ENCODE data around the gene COPB2. TPM values are rescaled to one million over a fixed set of nuclear protein-coding genes. Genes with fewer than 3 reads are reported as not detected.
"Not testable (repeated sequence)": the region's sequence is repeated elsewhere in the genome, so short reads cannot be mapped to it uniquely, and the experiment has no call there.

COPB2 gene
- total RNA-seq, 2 donors from 2014 or later: 67.4 to 114 TPM

DNA sequence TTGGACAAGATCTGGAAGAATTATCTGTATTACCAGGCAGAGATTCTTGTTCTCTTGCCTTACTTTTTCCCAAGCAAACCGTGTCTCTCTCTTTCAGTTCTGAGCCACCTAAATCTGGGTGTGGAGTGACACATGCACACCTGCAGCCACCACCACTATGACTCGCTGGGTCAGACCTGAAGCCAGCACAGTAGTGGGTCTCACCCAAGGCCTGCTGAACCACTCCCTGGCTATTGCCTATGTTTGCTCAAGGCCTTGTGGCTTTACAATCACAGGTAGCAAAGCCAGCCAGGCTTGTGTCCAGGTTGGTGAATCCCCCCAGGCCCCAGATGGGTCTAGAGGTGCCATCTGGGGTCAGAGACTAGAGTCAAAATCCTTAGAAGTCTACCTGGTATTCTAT, 28.7 kb upstream of the COPB2 start:
- no peaks in the 10 kb centered on the region for H3K4me1 ChIP-seq (ENCODE audit: control insufficient read depth in 1 of 2, low read depth in 2 of 2)
- no peaks in the 10 kb centered on the region for H3K36me3 ChIP-seq
- H3K4me3 ChIP-seq: no peak overlapping the region
- TF ChIP-seq CTCF (IDR thresholded peaks at IDR 0.05): no peak
- H3K27ac ChIP-seq: no peak overlapping the region
- ATAC-seq (ENCODE audit: insufficient number of reproducible peaks, low FRiP score, low read depth): no peak
- H3K27me3 ChIP-seq (replicated peaks; ENCODE audit: insufficient read depth): no peaks in the 10 kb centered on the region
- H3K9me3 ChIP-seq: peaks cover 16% of the 10 kb centered on the region
- DNase-seq (ENCODE audit: low spot score): no peak

GRCh38 chr3:139416275-139416674, 26.8 kb upstream of the COPB2 start:
- H3K27me3 ChIP-seq (replicated peaks; ENCODE audit: insufficient read depth): no peaks in the 10 kb centered on the region
- no peak overlapping the region for H3K27ac ChIP-seq
- no peak for ATAC-seq (ENCODE audit: insufficient number of reproducible peaks, low FRiP score, low read depth)
- H3K36me3 ChIP-seq: no peaks in the 10 kb centered on the region
- H3K9me3 ChIP-seq: peaks cover 28% of the 10 kb centered on the region
- no peaks in the 10 kb centered on the region for H3K4me1 ChIP-seq (ENCODE audit: control insufficient read depth in 1 of 2, low read depth in 2 of 2)
- H3K4me3 ChIP-seq: no peak overlapping the region
- no peak for DNase-seq (ENCODE audit: low spot score)
- no peak for TF ChIP-seq CTCF (IDR thresholded peaks at IDR 0.05)

- no peak for TF ChIP-seq CTCF (IDR thresholded peaks at IDR 0.05)
- ATAC-seq (ENCODE audit: insufficient number of reproducible peaks, low FRiP score, low read depth): no peak
- Histone ChIP-seq H3K9me3 (peaks cover 29% of the 10 kb centered on the region), H3K27ac (no peak overlapping the region), H3K36me3 (no peaks in the 10 kb centered on the region), H3K4me3 (no peak overlapping the region), H3K4me1 (ENCODE audit: control insufficient read depth in 1 of 2, low read depth in 2 of 2) (no peaks in the 10 kb centered on the region), H3K27me3 (replicated peaks; ENCODE audit: insufficient read depth) (no peaks in the 10 kb centered on the region)
- DNase-seq (ENCODE audit: low spot score): no peak
Observed at GRCh38 chr3:139414608-139415224, 25.3 kb upstream of the COPB2 start.

- not testable (repeated sequence) for H3K4me3 ChIP-seq; DNase-seq (ENCODE audit: low spot score); H3K4me1 ChIP-seq (ENCODE audit: control insufficient read depth in 1 of 2, low read depth in 2 of 2); H3K27ac ChIP-seq; H3K36me3 ChIP-seq; ATAC-seq (ENCODE audit: insufficient number of reproducible peaks, low FRiP score, low read depth); H3K27me3 ChIP-seq (replicated peaks; ENCODE audit: insufficient read depth)
- H3K9me3 ChIP-seq: peaks cover 37% of the 10 kb centered on the region
Observed at GRCh38 chr3:139412891-139413290, 23.4 kb upstream of the COPB2 start.

GRCh38 chr3:139401155-139401554, 11.7 kb upstream of the COPB2 start:
- H3K27me3 ChIP-seq (replicated peaks; ENCODE audit: insufficient read depth); H3K36me3 ChIP-seq; H3K4me3 ChIP-seq; DNase-seq (ENCODE audit: low spot score); H3K4me1 ChIP-seq (ENCODE audit: control insufficient read depth in 1 of 2, low read depth in 2 of 2); ATAC-seq (ENCODE audit: insufficient number of reproducible peaks, low FRiP score, low read depth); H3K27ac ChIP-seq: not testable (repeated sequence)
- H3K9me3 ChIP-seq: peaks cover 15% of the 10 kb centered on the region

- Histone ChIP-seq H3K4me3 (no peak overlapping the region), H3K36me3 (no peaks in the 10 kb centered on the region), H3K27ac (no peak overlapping the region), H3K27me3 (replicated peaks; ENCODE audit: insufficient read depth) (no peaks in the 10 kb centered on the region), H3K4me1 (ENCODE audit: control insufficient read depth in 1 of 2, low read depth in 2 of 2) (no peaks in the 10 kb centered on the region), H3K9me3 (no peaks in the 10 kb centered on the region)
- no peak for TF ChIP-seq CTCF (IDR thresholded peaks at IDR 0.05)
- DNase-seq (ENCODE audit: low spot score) (no peak), ATAC-seq (ENCODE audit: insufficient number of reproducible peaks, low FRiP score, low read depth) (no peak)
Observed at GRCh38 chr3:139396707-139397106, 7.3 kb upstream of the COPB2 start.

Measured in thoracic aorta (tissue), 2 donors.